Measurements from ENCODE around the gene ACVR1.
"Not testable (repeated sequence)": the region's sequence is repeated elsewhere in the genome, so short reads cannot be mapped to it uniquely, and the experiment has no call there.

Gene ACVR1

GRCh38 chr2:157894694-157895435 is 18.7 kb upstream of the ACVR1 start:
- DNase-seq (ENCODE audit: low read depth) = peak; percentile 77

- DNase-seq (ENCODE audit: low read depth) = no peak
Measured at GRCh38 chr2:157893611-157894010, 17.5 kb upstream of the ACVR1 start.

- DNase-seq (ENCODE audit: low read depth) = peak; percentile 2
Measured at GRCh38 chr2:157891643-157892041, 15.5 kb upstream of the ACVR1 start.

- no peak for DNase-seq (ENCODE audit: low read depth)
Measured at GRCh38 chr2:157890969-157891642, 15.0 kb upstream of the ACVR1 start.

- DNase-seq (ENCODE audit: low read depth) = no peak
Measured at GRCh38 chr2:157887946-157888345, 11.8 kb upstream of the ACVR1 start.

GRCh38 chr2:157884533-157884932 is 8.4 kb upstream of the ACVR1 start:
- not testable (repeated sequence) for DNase-seq (ENCODE audit: low read depth)

- DNase-seq (ENCODE audit: low read depth) = no peak
Measured at GRCh38 chr2:157880927-157881326, 4.8 kb upstream of the ACVR1 start.

- DNase-seq (ENCODE audit: low read depth) = no peak
Measured at GRCh38 chr2:157877761-157878400, 1.8 kb upstream of the ACVR1 start.

GRCh38 chr2:157876786-157877138 is 632 bp upstream of the ACVR1 start:
- DNase-seq (ENCODE audit: low read depth) = no peak

- no peak for DNase-seq (ENCODE audit: low read depth)
Measured at GRCh38 chr2:157875641-157876065, 477 bp downstream of the ACVR1 start.

GRCh38 chr2:157874997-157875640 is 1.0 kb downstream of the ACVR1 start:
- DNase-seq (ENCODE audit: low read depth) = peak; percentile 93

GRCh38 chr2:157874348-157874747 is 1.8 kb downstream of the ACVR1 start:
- DNase-seq (ENCODE audit: low read depth) = no peak

GRCh38 chr2:157872791-157873190 is 3.3 kb downstream of the ACVR1 start:
- DNase-seq (ENCODE audit: low read depth) = no peak

- no peak for DNase-seq (ENCODE audit: low read depth)
Measured at GRCh38 chr2:157871415-157871814, 4.7 kb downstream of the ACVR1 start.

- DNase-seq (ENCODE audit: low read depth) = peak; percentile 12
Measured at GRCh38 chr2:157868993-157869392, 7.1 kb downstream of the ACVR1 start.

GRCh38 chr2:157867703-157868102 is 8.4 kb downstream of the ACVR1 start:
- DNase-seq (ENCODE audit: low read depth) = no peak

- DNase-seq (ENCODE audit: low read depth) = no peak
Measured at GRCh38 chr2:157866666-157867642, 9.2 kb downstream of the ACVR1 start.

- peak; percentile 63 for DNase-seq (ENCODE audit: low read depth)
Measured at GRCh38 chr2:157866202-157866601, 9.9 kb downstream of the ACVR1 start.

GRCh38 chr2:157864857-157865430 is 11.2 kb downstream of the ACVR1 start:
- no peak for DNase-seq (ENCODE audit: low read depth)

GRCh38 chr2:157858846-157859245 is 17.3 kb downstream of the ACVR1 start:
- DNase-seq (ENCODE audit: low read depth) = no peak

- DNase-seq (ENCODE audit: low read depth) = no peak
Measured at GRCh38 chr2:157857881-157858280, 18.2 kb downstream of the ACVR1 start.

All from EH (cell line).